Gastrocnemius medialis (tissue), 4 donors: ENCODE results near the gene G6PC3. TPM values are rescaled to one million over a fixed set of nuclear protein-coding genes. Genes with fewer than 3 reads are reported as not detected.
"Not testable (repeated sequence)": the region's sequence is repeated elsewhere in the genome, so short reads cannot be mapped to it uniquely, and the experiment has no call there.

Experiments
- ATAC-seq, 2 donors: fragments of 150-250 bp; one replicate each; pipeline ENCODE4 v1.9.1; 2016
- DNase-seq, 2 donors: peaks; one replicate each; pipeline ENCODE4 v3.0.0-alpha.2; 2019
- H3K27ac ChIP-seq, 4 donors: fragments of 200-600 bp; sonication (generic); 1 replicate in 1 of 4; 2 replicates in 3 of 4; pipeline ENCODE4 v1.5.1; 2016 to 2018; ENCODE audit warnings: mild to moderate bottlenecking in 2 of 4, moderate library complexity in 1 of 4
- H3K27me3 ChIP-seq, 3 donors: fragments of 200-600 bp; sonication (generic) in 2 of 3; 1 replicate in 1 of 3; 2 replicates in 2 of 3; pipeline versions ENCODE4 v1.5.1 to v1.6.0; 2016 to 2019; ENCODE audit warnings: mild to moderate bottlenecking in 1 of 3, moderate library complexity in 1 of 3
- H3K36me3 ChIP-seq, 2 donors: fragments of 200-600 bp; sonication (generic) in 1 of 2; one replicate each; pipeline ENCODE4 v1.5.1; 2017 to 2018
- H3K4me1 ChIP-seq, 2 donors: fragments of 200-600 bp; sonication (generic) in 1 of 2; one replicate each; pipeline ENCODE4 v1.5.1; 2016 to 2017; ENCODE audit warnings: mild to moderate bottlenecking in 2 of 2
- H3K4me3 ChIP-seq, 4 donors: fragments of 200-600 bp; sonication (generic) in 3 of 4; 1 replicate in 1 of 4; 2 replicates in 3 of 4; pipeline ENCODE4 v1.5.1; 2016 to 2019; ENCODE audit warnings: mild to moderate bottlenecking in 2 of 4
- H3K9me3 ChIP-seq, 3 donors: fragments of 200-600 bp; sonication (generic) in 2 of 3; 1 replicate in 1 of 3; 2 replicates in 2 of 3; pipeline ENCODE4 v1.5.1; 2016 to 2019
- POLR2A ChIP-seq, 2 donors: fragments of 450-650 bp; IDR thresholded peaks; one replicate each; pipeline ENCODE4 v1.6.1; 2017; ENCODE audit warnings: antibody characterized with exemption in 2 of 2, mild to moderate bottlenecking in 2 of 2, moderate library complexity in 2 of 2
- in situ Hi-C, 4 donors: fragments of 200-750 bp; cut with MboI; loops; one replicate each; pipeline versions ENCODE4 v1.15.0 to v1.8.0; 2017; ENCODE audit warnings: low sequenced_read_pairs in 4 of 4
- intact Hi-C: fragments of 100-400 bp; cut with DNase I; formaldehyde crosslinking; loops from one replicate; pipeline ENCODE4 v1.15.1; 2023; ENCODE audit warnings: low total_unique reads
- total RNA-seq, 4 donors: library from RNA; depleted of rRNA; stranded (reverse); fragments of >200 nt; gene quantifications; one replicate each; pipeline versions ENCODE4 v1.1.0 to v1.2.3, GENCODE V29; 2016
- TF ChIP-seq, protein P1 (sequence below), 5 experiments: fragments of 450-650 bp in 3 of 5; fragments of 200-600 bp in 2 of 5; sonication (generic) in 2 of 5; IDR thresholded peaks in 4 of 5; conservative IDR thresholded peaks in 1 of 5; 1 replicate in 4 of 5; 2 replicates in 1 of 5; pipeline ENCODE4 v1.5.1; 2016 to 2019; ENCODE audit warnings: antibody characterized with exemption in 5 of 5, mild to moderate bottlenecking in 3 of 5, moderate library complexity in 3 of 5

Gene G6PC3
- total RNA-seq, 4 donors from 2014 or later, result 30.5 to 40.5 (median 36.4) TPM

DNA sequence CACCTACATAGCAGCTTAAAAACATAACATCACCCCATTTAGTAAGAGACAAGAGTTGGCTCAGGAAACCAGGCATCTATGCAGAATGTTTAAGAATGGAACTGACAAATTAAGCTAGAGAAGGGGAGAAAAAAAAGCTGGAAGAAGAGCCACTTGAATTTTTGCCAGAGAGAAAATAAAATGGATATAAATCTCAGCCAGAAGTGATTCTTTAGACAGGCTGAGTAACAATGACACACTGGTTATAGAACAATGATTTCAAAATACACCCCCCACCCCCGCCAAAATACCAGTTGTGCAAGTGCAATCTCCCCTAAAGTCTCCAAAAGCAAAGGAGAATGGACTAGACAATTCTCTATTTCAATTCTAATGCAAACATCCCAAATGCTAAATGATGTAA, 26.5 kb upstream of the G6PC3 start:
- Histone ChIP-seq H3K27ac (peak overlapping the region in 3 of 4 donors; percentile 31 to 40 (median 40)), H3K4me3 (no peak overlapping the region), H3K9me3 (no peaks in the 10 kb centered on the region), H3K4me1 (peaks cover 27 to 30% of the 10 kb centered on the region in 2 donors), H3K36me3 (peaks cover 0 to 4% of the 10 kb centered on the region in 2 donors), H3K27me3 (no peaks in the 10 kb centered on the region)
- ATAC-seq (no peak), DNase-seq (no peak)
- intact Hi-C loops (no loop called here), in situ Hi-C loops (loop anchor here in 2 of 4 donors (5.0 to 10.0 kb wide), 2 partner anchors 99 to 102 kb away; partner anchors contain the start of gene PPY (in 2 of the 2))
- TF ChIP-seq POLR2A (IDR thresholded peaks at IDR 0.05), result no peak
- TF ChIP-seq, protein P1, sequence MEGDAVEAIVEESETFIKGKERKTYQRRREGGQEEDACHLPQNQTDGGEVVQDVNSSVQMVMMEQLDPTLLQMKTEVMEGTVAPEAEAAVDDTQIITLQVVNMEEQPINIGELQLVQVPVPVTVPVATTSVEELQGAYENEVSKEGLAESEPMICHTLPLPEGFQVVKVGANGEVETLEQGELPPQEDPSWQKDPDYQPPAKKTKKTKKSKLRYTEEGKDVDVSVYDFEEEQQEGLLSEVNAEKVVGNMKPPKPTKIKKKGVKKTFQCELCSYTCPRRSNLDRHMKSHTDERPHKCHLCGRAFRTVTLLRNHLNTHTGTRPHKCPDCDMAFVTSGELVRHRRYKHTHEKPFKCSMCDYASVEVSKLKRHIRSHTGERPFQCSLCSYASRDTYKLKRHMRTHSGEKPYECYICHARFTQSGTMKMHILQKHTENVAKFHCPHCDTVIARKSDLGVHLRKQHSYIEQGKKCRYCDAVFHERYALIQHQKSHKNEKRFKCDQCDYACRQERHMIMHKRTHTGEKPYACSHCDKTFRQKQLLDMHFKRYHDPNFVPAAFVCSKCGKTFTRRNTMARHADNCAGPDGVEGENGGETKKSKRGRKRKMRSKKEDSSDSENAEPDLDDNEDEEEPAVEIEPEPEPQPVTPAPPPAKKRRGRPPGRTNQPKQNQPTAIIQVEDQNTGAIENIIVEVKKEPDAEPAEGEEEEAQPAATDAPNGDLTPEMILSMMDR (IDR thresholded peaks at IDR 0.05 in 4 of 5, conservative IDR thresholded peaks at IDR 0.05 in 1 of 5), result no peak

DNA sequence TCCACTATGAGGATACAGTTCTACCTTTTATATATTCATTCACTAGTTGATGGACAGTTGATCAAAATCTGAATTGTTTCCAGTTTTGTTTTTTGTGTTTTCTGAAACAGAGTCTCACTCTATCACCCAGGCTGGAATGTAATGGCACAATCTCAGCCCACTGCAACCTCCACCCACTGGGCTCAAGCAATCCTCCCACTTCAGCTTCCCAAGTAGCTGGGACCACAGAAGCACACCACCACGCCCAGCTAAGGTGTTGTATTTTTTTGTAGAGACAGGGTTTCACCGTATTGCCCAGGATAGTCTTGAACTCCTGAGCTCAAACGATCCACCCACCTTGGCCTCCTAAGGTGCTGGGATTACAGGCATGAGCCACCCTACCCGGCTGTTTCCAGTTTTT, 25.0 kb upstream of the G6PC3 start:
- no peak for ATAC-seq
- H3K36me3 ChIP-seq, result peaks cover 0 to 14% of the 10 kb centered on the region in 2 donors
- no peaks in the 10 kb centered on the region for H3K27me3 ChIP-seq
- H3K4me3 ChIP-seq, result no peak overlapping the region
- intact Hi-C loops (no loop called here), in situ Hi-C loops (loop anchor here in 1 of 4 donors (10.0 kb wide), 1 partner anchor 101 kb away; the partner anchor contains the start of gene PPY)
- no peak overlapping the region for H3K27ac ChIP-seq
- no peak for TF ChIP-seq POLR2A (IDR thresholded peaks at IDR 0.05)
- TF ChIP-seq, protein P1 (IDR thresholded peaks at IDR 0.05 in 4 of 5, conservative IDR thresholded peaks at IDR 0.05 in 1 of 5), result no peak
- no peak for DNase-seq
- H3K9me3 ChIP-seq, result no peaks in the 10 kb centered on the region
- H3K4me1 ChIP-seq, result peaks cover 17 to 19% of the 10 kb centered on the region in 2 donors

DNA sequence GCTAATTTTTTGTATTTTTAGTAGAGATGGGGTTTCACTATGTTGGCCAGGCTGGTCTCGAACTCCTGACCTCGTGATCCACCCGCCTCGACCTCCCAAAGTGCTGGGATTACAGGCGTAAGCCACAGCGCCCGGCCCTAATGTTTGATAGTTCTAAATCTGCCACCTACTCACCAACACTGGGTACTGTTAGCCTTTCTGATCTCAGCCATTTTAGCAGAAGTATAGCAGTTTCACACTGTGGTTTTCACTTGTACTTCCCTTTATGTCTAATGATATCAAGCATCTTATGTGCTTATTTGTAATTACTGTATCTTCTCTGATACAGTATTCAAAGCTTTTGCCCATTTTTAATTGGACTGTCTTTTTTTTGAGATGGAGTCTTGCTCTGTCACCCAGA, 23.6 kb upstream of the G6PC3 start:
- H3K27me3 ChIP-seq, ATAC-seq, H3K9me3 ChIP-seq, H3K4me1 ChIP-seq, H3K4me3 ChIP-seq, intact Hi-C loops, DNase-seq, H3K27ac ChIP-seq: not testable (repeated sequence)
- in situ Hi-C loops, result loop anchor here in 1 of 4 donors (10.0 kb wide), 1 partner anchor 102 kb away; the partner anchor contains the start of gene PPY
- peaks cover 0 to 28% of the 10 kb centered on the region in 2 donors for H3K36me3 ChIP-seq

DNA sequence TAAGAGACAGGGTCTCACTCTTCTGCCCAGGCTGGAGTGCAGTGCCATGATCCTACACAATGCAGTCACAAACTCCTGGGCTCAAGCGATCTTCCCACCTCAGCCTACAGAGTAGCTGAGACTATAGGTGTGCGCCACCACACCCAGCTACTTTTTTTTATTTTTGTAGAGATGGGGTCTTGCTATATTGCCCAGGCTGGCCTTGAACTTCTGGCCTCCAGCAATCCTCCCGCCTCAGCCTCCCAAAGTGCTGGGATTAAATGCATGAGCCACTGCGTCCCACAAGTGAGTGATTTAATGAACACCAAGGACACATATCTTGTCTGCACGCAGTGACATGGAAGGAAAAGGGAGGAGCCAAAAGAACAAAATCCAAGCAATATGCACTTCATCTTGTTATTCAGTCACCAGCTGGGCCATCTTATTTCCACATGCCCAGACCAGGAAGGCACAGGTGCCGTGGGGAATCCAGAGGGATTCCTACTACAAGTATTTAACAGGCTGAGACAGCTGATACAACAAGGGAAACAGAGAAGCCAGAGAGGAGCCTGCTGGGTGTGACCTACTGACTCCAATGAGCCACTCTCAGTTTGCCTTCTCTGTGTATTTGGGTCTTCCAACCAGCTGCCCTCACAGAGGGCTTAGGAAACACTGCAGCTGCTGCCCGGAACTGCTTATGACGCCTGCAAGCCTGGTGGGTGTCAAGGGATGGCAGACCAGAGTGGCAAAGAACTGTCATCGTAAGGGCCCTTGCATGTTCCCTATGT, 21.1 kb upstream of the G6PC3 start:
- TF ChIP-seq, protein P1 (IDR thresholded peaks at IDR 0.05 in 4 of 5, conservative IDR thresholded peaks at IDR 0.05 in 1 of 5), result no peak
- TF ChIP-seq POLR2A (IDR thresholded peaks at IDR 0.05), result no peak
- DNase-seq (no peak), ATAC-seq (peak in 1 of 2 donors; percentile 56)
- peaks cover 0 to 34% of the 10 kb centered on the region in 2 donors for H3K36me3 ChIP-seq
- no peaks in the 10 kb centered on the region for H3K9me3 ChIP-seq
- H3K4me1 ChIP-seq, result peaks cover 3 to 9% of the 10 kb centered on the region in 2 donors
- peak overlapping the region in 1 of 4 donors; percentile 46 for H3K27ac ChIP-seq
- intact Hi-C loops (no loop called here), in situ Hi-C loops (loop anchor here in 1 of 4 donors (10.0 kb wide), 1 partner anchor 105 kb away; the partner anchor contains the start of gene PPY)
- no peaks in the 10 kb centered on the region for H3K27me3 ChIP-seq
- no peak overlapping the region for H3K4me3 ChIP-seq

DNA sequence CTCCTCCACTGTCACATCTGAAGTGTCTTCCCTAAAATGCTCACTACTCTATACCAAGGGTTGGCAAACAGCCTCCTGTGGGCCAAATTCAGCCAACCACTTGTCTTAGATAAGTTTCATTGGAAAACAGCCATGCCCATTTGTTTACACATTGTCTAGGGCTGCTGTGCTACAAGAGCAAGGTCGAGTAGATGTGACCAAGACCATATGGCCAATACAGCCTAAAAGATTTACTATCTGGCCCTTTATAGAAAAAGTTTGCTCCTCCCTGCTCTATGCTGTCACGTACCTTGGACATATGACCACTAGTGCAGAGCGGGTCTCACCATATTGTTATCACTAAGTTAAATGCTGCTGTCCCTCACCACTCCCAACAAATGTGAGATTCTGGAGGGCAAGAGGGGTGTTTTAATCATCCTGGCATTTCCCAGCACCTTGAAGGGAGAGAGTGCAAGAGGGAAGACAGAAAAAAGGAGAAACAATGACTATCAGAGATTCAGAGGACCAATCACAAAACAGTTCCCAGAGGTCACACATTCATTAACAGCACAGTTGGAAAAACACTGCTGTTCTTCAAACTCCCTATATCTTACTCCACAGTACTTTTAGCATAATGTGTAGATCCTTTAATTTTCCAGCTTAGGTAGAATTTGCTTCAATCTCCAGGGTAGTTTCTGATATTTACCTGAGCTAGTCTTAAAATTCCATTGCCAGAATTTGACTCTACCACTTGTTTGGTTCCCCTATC, 17.2 kb upstream of the G6PC3 start:
- TF ChIP-seq, protein P1 (IDR thresholded peaks at IDR 0.05 in 4 of 5, conservative IDR thresholded peaks at IDR 0.05 in 1 of 5), result no peak
- no peak for TF ChIP-seq POLR2A (IDR thresholded peaks at IDR 0.05)
- no peaks in the 10 kb centered on the region for H3K9me3 ChIP-seq
- peaks cover 0 to 34% of the 10 kb centered on the region in 2 donors for H3K36me3 ChIP-seq
- in situ Hi-C loops, result no loop called here
- no peak for ATAC-seq
- DNase-seq, result no peak
- no peaks in the 10 kb centered on the region for H3K27me3 ChIP-seq
- H3K4me3 ChIP-seq, result no peak overlapping the region
- intact Hi-C loops, result no loop called here
- peaks cover 3 to 9% of the 10 kb centered on the region in 2 donors for H3K4me1 ChIP-seq
- H3K27ac ChIP-seq, result no peak overlapping the region
